Endothelial cell of umbilical vein (primary cell): ENCODE data around the gene LGALS7B. TPM values are rescaled to one million over a fixed set of nuclear protein-coding genes. Genes with fewer than 3 reads are reported as not detected.

Experiments
- BruUV-seq: library from RNA; stranded (reverse); fragments of 400-500 nt; replicated peaks from 2 replicates; lab custom pipeline; 2021; lab: Mats Ljungman, UMichigan
- CTCF ChIA-PET: fragments of 300-600, 350-600 bp; sonication (Branson Sonifier 250); formaldehyde crosslinking; loops from one replicate; lab custom pipeline; 2021; ENCODE audit warnings: antibody characterized with exemption, inconsistent platforms; lab: Charles Lee
- POLR2A ChIA-PET: fragments of 300-600, 350-600 bp; sonication (Branson Sonifier 250); formaldehyde crosslinking; loops from one replicate; lab custom pipeline; 2021; ENCODE audit warnings: antibody characterized with exemption, inconsistent platforms; lab: Charles Lee
- DNase-seq: peaks from one replicate; pipeline ENCODE4 v3.0.0-alpha.2; 2011; ENCODE audit warnings: low read depth, low spot score
- FAIRE-seq: peaks from 2 replicates; lab custom pipeline; 2011; peaks lifted over from hg19 to GRCh38; lab: Jason Lieb, UNC
- H2AFZ ChIP-seq: 2 replicates; pipeline ENCODE4 v1.6.0; 2012; ENCODE audit warnings: low read depth, low read length, control low read depth, inconsistent platforms
- H3K27ac ChIP-seq: 2 replicates; pipeline ENCODE4 v1.5.1; 2011; ENCODE audit warnings: low read depth, mild to moderate bottlenecking, control low read depth, low read length, moderate library complexity; ENCODE audit not compliant: insufficient read depth
- H3K27me3 ChIP-seq, 2 experiments: 2 replicates each; pipeline versions ENCODE4 v1.6.0 to v1.6.1; 2011; ENCODE audit warnings: low read length in 2 of 2, mixed read lengths in 1 of 2; ENCODE audit not compliant: control insufficient read depth in 2 of 2, insufficient read depth in 2 of 2
- H3K36me3 ChIP-seq, 2 experiments: 2 replicates in 1 of 2; 3 replicates in 1 of 2; pipeline ENCODE4 v1.5.1; 2011; ENCODE audit warnings: low read length in 2 of 2, mild to moderate bottlenecking in 1 of 2, moderate library complexity in 1 of 2; ENCODE audit not compliant: control insufficient read depth in 2 of 2, insufficient read depth in 2 of 2; ENCODE audit errors: extremely low read depth in 1 of 2
- H3K4me1 ChIP-seq: 3 replicates; pipeline ENCODE4 v1.5.1; 2011; ENCODE audit warnings: mild to moderate bottlenecking, low read length; ENCODE audit not compliant: control insufficient read depth, insufficient read depth; ENCODE audit errors: extremely low read depth
- H3K4me2 ChIP-seq: 2 replicates; pipeline ENCODE4 v1.6.1; 2011; ENCODE audit warnings: low read length, control low read depth, mixed read lengths; ENCODE audit not compliant: insufficient read depth
- H3K4me3 ChIP-seq, 3 experiments: fragments of 200-600 bp in 1 of 3; sonication (generic), shearing (Covaris generic) in 1 of 3; replicated peaks in 1 of 3; 2 replicates each; pipeline ENCODE4 v1.5.1; 2011 to 2016; ENCODE audit warnings: control low read depth in 3 of 3, low read length in 3 of 3, mild to moderate bottlenecking in 2 of 3, inconsistent platforms in 1 of 3, low read depth in 1 of 3, moderate library complexity in 1 of 3; ENCODE audit not compliant: insufficient read depth in 1 of 3
- H3K79me2 ChIP-seq: 2 replicates; pipeline ENCODE4 v1.6.0; 2012; ENCODE audit warnings: low read length, inconsistent platforms; ENCODE audit not compliant: control insufficient read depth, insufficient read depth
- H3K9ac ChIP-seq: replicated peaks from 2 replicates; pipeline ENCODE3; 2011; ENCODE audit warnings: low read length, control low read depth; ENCODE audit not compliant: insufficient read depth; ENCODE audit errors: extremely low read depth
- H3K9me1 ChIP-seq: replicated peaks from 3 replicates; pipeline ENCODE4 v1.6.0; 2011; ENCODE audit warnings: mild to moderate bottlenecking, low read length; ENCODE audit not compliant: control insufficient read depth, insufficient read depth; ENCODE audit errors: extremely low read depth
- H3K9me3 ChIP-seq: replicated peaks from 2 replicates; pipeline ENCODE4 v1.5.1; 2012; ENCODE audit warnings: low read length, inconsistent platforms; ENCODE audit not compliant: control insufficient read depth, insufficient read depth
- H4K20me1 ChIP-seq: replicated peaks from 2 replicates; pipeline ENCODE3; 2011; ENCODE audit warnings: mild to moderate bottlenecking, low read length; ENCODE audit not compliant: control insufficient read depth, insufficient read depth; ENCODE audit errors: extremely low read depth
- EZH2 ChIP-seq: IDR thresholded peaks from 2 replicates; pipeline ENCODE4 v1.6.1; 2012; ENCODE audit warnings: borderline replicate concordance, low read depth, mild to moderate bottlenecking, moderate library complexity, low read length, inconsistent platforms; ENCODE audit not compliant: severe bottlenecking
- FOS ChIP-seq: IDR thresholded peaks from 2 replicates; pipeline ENCODE4 v1.6.1; 2011; ENCODE audit warnings: mild to moderate bottlenecking, low read length, moderate library complexity, borderline replicate concordance; ENCODE audit not compliant: insufficient read depth
- GATA2 ChIP-seq: IDR thresholded peaks from 2 replicates; pipeline ENCODE4 v1.7.0; 2011; ENCODE audit warnings: low read depth, mild to moderate bottlenecking, moderate library complexity, mixed read lengths, low read length; ENCODE audit not compliant: insufficient read length, insufficient read depth
- JUN ChIP-seq: IDR thresholded peaks from 2 replicates; pipeline ENCODE4 v1.6.1; 2011; ENCODE audit warnings: borderline replicate concordance, low read depth; ENCODE audit not compliant: insufficient read length, insufficient read depth
- MYC ChIP-seq: IDR thresholded peaks from one replicate; pipeline ENCODE4 v1.6.1; 2011; ENCODE audit warnings: mild to moderate bottlenecking, low read depth, low read length
- POLR2A ChIP-seq: IDR thresholded peaks from 2 replicates; pipeline ENCODE4 v1.6.1; 2012; ENCODE audit warnings: low read depth, mild to moderate bottlenecking, control low read depth, low read length
- POLR2AphosphoS5 ChIP-seq: IDR thresholded peaks from 2 replicates; pipeline ENCODE4 v1.6.1; 2012; ENCODE audit warnings: low read depth, mild to moderate bottlenecking, control low read depth, low read length, moderate library complexity; ENCODE audit not compliant: insufficient read depth
- dilution Hi-C: fragments of 300-500 bp; cut with MboI; formaldehyde crosslinking; loops from one replicate; pipeline ENCODE4 v1.15.0; 2019; ENCODE audit warnings: low sequenced_read_pairs; ENCODE audit not compliant: extremely low pct_ligation_motif_present
- intact Hi-C: fragments of 100-400 bp; cut with micrococcal nuclease; formaldehyde crosslinking; loops from one replicate; pipeline ENCODE4 v1.10.0; 2022
- polyA plus RNA-seq, 4 experiments: library from polyadenylated mRNA; depleted of rRNA in 3 of 4; stranded (reverse) in 3 of 4; unstranded in 1 of 4; fragments of >200 nt; gene quantifications; 2 replicates each; pipeline versions ENCODE4 v1.2.1 to v1.2.3, GENCODE V29; 2011 to 2012; ENCODE audit warnings: missing spikeins in 1 of 4
- total RNA-seq: library from RNA; stranded (reverse); gene quantifications from 2 replicates; pipeline ENCODE4 v1.2.3, GENCODE V29; 2021
- TF ChIP-seq, protein P1 (sequence below), 2 donors: IDR thresholded peaks; 1 replicate in 1 of 2; 2 replicates in 1 of 2; pipeline ENCODE4 v1.5.1; 2011; ENCODE audit warnings: low read length in 2 of 2, mild to moderate bottlenecking in 2 of 2, moderate library complexity in 2 of 2, control low read depth in 1 of 2, inconsistent platforms in 1 of 2, low read depth in 1 of 2; ENCODE audit not compliant: insufficient read depth in 1 of 2; ENCODE audit errors: extremely low read depth in 1 of 2
- TF ChIP-seq, protein P2 (sequence below): IDR thresholded peaks from 2 replicates; pipeline ENCODE4 v1.6.1; 2011; ENCODE audit not compliant: insufficient read depth, insufficient read length

Gene LGALS7B
- total and polyA plus RNA-seq, 2 donors (not counting 3 experiments of a cell fraction or from before 2014, with no cell fraction given), result not detected

DNA sequence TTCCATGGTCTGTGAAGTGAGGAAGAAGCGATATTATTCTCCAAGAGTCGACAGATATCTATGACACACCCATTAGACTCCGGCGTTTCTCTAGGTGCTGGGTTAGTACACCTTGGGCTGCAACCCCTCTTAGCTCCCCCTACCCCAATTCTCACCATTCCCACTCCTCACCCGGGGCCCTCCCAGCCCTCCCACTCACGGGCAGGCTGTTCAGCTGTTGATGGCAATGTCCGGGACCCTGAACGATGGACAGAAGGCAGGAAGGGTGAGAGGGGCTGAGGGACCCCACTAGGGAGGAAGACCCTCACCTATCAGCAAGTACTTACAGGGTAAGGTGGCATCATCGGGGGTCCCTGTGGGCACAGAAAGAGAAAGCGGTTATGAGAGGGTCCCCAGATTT lies 14.5 kb downstream of the LGALS7B start:
- Histone ChIP-seq H3K27me3 (no peaks in the 10 kb centered on the region), H3K79me2 (no peaks in the 10 kb centered on the region), H3K9me1 (no peaks in the 10 kb centered on the region), H3K36me3 (no peaks in the 10 kb centered on the region), H3K9me3 (no peaks in the 10 kb centered on the region), H3K4me3 (no peak overlapping the region), H3K4me2 (no peak overlapping the region), H3K4me1 (peaks cover 8% of the 10 kb centered on the region), H4K20me1 (no peaks in the 10 kb centered on the region), H3K9ac (no peak overlapping the region), H2AFZ (no peak overlapping the region), H3K27ac (no peak overlapping the region)
- FAIRE-seq (no peak), DNase-seq (no peak)
- ChIA-PET CTCF (no interaction called here), POLR2A (no interaction called here)
- BruUV-seq, result no TSS peak
- intact Hi-C loops, result no loop called here
- TF ChIP-seq POLR2A, result no peak
- TF ChIP-seq, protein P1, sequence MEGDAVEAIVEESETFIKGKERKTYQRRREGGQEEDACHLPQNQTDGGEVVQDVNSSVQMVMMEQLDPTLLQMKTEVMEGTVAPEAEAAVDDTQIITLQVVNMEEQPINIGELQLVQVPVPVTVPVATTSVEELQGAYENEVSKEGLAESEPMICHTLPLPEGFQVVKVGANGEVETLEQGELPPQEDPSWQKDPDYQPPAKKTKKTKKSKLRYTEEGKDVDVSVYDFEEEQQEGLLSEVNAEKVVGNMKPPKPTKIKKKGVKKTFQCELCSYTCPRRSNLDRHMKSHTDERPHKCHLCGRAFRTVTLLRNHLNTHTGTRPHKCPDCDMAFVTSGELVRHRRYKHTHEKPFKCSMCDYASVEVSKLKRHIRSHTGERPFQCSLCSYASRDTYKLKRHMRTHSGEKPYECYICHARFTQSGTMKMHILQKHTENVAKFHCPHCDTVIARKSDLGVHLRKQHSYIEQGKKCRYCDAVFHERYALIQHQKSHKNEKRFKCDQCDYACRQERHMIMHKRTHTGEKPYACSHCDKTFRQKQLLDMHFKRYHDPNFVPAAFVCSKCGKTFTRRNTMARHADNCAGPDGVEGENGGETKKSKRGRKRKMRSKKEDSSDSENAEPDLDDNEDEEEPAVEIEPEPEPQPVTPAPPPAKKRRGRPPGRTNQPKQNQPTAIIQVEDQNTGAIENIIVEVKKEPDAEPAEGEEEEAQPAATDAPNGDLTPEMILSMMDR (IDR thresholded peaks at IDR 0.05; ENCODE audit: extremely low read depth in 1 of 2, insufficient read depth in 1 of 2, low read depth in 1 of 2, low read length in 2 of 2), result no peak
- TF ChIP-seq GATA2, result no peak
- TF ChIP-seq EZH2, result no peak
- TF ChIP-seq MYC, result no peak
- TF ChIP-seq, protein P2, sequence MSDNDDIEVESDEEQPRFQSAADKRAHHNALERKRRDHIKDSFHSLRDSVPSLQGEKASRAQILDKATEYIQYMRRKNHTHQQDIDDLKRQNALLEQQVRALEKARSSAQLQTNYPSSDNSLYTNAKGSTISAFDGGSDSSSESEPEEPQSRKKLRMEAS, result no peak
- TF ChIP-seq POLR2AphosphoS5, result no peak
- no peak for TF ChIP-seq FOS
- TF ChIP-seq JUN, result no peak
- dilution Hi-C loops, result no loop called here
